NCI-H2029 (cell line): ENCODE results near the gene MRRF.
"Not testable (repeated sequence)": the region's sequence is repeated elsewhere in the genome, so short reads cannot be mapped to it uniquely, and the experiment has no call there.

Experiments used
- DNase-seq: peaks from one replicate; lab custom pipeline; 2025; lab: John Stamatoyannopoulos, UW

The MRRF gene

DNA sequence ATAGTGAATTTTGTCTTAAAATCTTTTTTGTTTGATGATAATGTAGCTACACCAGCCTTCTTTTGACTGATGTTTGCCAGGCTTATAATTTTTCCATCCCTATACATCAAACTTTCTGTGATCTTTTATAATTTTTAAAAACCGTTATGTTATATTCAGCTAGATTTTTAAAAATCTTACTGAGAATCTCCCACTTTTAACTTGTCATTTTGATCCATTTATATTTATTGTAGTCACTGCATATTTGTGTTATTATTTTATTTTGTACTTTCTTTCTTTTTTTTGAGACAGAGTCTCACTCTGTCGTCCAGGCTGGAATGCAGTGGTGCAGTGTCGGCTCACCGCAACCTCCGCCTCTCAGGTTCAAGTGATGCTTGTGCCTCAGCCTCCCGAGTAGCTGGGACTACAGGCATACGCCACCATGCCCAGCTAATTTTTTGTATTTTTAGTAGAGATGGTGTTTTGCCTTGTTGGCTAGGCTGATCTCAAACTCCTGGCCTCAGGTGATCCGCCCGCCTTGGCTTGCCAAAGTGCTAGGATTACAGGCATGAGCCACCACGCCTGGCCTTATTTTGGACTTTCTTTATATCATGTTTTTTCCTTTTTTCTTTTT, 12.7 kb downstream of the MRRF start:
- no peak for DNase-seq

DNA sequence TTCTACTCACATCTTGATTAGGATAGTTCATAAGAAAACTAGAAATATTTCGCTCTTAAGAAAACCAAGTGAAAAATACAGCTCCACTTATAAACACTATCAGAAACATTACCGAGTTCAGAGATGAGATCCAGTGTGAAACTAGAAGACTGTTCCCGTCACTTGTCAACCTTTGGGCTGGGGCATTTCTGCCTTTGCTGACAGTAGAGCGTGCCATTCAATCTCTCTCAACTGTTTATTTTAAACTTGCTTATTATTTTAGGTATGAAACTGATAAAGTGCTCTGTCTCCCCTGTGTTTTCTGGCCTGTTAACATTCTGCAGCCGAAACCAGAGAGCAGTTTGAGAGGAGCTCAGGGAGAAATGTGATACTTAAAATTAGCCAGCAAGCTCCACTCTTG, 16.7 kb downstream of the MRRF start:
- DNase-seq, result no peak

DNA sequence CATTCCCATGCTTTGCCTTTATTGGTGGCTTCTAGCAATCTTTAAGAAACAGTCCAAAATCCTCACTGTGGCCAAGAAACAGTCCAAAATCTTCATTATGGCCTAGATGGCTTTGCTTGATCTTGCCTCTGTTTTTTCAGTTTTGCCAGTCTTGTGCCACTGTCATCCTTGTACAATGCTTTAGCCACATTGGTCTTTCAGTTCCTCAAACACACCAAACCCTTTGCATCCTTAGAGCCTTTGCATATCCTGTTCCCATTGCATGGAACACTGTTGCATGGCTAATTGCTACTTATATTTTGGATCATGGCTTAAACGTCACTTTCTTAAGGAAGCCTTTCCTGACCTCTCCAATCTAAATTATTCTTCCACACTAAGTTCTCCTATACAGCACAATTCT, 22.1 kb downstream of the MRRF start:
- no peak for DNase-seq

DNA sequence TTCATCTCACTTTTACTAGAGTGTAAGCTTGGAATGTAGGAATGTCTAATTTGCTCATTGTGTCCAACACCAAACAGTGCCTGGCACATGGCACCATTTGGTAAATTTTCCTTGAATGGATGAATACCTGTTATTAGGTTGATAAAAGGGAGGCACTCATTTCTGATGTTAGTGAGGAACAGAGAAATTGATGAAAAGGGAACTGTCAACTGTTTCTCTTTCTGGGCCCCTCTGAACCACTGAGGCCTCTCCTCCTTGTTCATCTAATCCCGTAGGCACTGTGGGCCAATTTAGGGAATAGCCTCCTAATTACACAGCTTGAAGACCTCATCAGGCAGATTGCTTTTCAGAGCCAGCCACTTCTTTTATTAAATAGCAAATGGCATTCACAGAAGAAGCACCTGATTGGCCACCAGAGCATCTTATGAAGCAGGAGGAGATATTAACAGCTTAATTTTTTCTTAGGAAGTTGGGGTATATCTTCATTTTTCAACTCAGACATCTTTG, 22.6 kb downstream of the MRRF start:
- DNase-seq, result no peak

DNA sequence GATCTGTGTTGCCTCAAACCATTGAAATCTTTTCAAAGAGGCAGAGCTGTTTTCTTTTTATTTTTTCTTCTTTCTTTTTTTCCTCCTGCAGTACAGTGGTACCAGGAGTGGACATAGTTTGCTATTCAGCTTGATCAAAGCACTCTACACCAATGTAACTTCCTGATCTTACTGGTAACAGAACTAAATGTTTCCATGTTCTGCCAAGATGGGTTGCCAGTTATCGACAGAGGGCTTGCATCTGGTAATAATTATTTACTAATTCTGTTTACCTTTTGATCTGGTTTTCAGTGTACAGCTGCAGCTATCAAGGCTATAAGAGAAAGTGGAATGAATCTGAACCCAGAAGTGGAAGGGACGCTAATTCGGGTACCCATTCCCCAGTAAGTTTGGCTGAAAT, 26.8 kb downstream of the MRRF start:
- DNase-seq, result no peak

DNA sequence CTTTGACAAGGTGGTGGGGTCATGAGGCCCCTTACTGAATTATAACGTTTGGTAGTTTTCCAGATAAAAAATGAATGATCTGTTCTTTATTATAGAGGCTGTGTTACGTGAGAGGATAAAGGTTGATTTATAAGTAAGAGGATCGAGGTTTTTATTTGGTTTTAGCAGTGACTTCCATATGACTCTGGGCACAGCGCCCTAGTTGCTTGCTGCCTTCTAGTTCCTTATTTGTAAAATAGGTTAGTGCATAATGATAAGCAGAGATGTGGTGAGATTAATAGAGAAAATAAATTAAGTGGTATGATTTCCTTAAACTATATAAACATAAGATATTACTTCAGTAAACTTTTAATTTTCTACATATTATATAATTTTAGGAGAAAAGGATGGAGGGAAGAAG, 29.8 kb downstream of the MRRF start:
- DNase-seq, result no peak

DNA sequence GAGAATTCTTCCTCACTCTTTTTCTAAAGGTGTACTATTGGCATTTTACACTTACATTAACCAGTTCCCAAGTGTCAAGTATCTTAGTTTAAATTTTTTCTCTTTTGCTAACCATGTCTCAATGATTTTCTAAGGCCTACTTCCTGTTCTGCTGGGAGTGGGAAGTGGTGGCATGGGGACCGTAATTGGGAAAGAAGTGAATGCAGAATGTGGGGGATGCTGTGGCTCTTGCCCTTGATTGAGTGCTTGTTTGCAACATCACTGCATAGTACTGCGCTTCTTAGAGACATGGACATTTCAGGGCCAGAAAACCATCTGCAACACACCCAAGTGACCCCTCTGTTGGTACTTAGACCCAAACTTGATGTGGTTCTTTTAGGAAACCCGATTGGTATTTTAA, 32.8 kb downstream of the MRRF start:
- no peak for DNase-seq

DNA sequence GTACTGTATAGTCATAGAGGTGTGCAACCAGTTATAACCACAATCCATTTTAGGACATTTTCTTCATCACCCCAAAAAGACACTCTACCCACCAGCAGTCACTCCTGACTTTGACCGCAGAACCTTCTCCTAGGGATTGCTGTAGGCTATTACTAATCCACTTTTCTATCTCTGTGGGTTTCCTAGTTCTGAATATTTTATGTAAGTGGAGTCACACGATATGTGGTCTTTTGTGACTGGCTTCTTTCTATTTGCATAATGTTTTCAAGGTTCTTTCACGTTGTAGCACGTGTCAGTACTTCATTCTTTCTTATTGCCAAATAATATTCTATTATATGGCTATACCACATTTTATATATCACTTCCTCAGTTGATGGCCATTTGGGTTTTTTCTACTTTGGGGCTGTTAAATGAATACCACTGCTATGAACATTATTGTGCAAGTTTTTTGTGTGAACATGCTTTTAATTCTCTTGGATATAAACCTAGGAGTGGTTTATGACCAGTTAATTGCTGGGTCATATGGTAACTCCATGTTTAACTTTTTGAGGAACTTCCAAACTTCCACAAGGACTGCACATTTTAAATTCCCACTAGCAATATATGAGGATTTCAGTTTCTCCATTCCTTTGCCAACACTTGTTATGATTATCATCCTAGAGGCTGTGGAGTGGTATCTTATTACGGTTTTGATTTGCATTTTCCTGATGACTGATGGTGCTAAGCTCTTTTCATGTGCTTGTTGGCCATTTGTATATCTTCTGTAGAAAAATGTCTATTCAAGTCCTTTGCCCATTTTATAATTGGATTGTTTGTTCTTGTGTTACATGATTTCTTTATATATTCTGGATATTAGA, 37.8 kb downstream of the MRRF start:
- DNase-seq, result no peak

DNA sequence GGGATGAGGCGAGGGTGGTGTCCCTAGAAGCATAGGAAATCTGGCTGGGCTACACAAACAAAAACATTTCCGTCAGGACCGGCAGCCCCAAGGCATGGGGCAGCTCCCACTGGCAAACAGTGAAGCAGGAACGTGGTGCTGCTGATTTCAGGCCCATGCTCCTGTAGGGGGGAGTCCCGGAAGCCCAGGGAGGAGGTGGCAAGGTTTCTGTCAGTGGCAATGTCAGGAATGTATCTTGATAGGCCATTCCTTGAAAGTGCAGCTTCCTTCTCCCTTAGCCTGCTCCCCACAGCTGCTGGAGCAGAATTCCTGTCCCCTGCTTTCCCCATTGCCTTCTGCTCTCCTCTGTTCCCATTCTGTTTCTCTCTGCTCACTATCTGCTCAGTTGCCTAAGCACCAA, 42.4 kb downstream of the MRRF start:
- DNase-seq, result no peak

DNA sequence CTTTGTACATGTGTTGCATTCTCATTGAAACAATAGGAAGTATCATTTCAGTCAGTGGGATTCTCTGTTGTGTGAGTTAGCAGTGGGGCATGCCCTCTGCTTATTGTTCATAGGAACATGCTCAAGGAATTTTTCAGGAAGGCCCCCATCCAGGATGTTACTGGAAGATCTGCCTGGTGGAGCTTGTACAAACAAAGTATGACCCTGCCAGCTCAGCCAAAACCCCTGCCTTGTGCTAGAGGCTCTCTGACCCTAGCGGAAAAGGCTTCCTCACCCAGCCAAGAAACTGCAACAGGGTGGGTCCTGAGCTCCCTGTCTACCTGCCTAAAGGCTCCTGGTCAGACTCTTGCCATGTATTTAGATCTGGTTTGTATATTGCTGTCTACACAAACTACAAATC, 43.2 kb downstream of the MRRF start:
- no peak for DNase-seq

DNA sequence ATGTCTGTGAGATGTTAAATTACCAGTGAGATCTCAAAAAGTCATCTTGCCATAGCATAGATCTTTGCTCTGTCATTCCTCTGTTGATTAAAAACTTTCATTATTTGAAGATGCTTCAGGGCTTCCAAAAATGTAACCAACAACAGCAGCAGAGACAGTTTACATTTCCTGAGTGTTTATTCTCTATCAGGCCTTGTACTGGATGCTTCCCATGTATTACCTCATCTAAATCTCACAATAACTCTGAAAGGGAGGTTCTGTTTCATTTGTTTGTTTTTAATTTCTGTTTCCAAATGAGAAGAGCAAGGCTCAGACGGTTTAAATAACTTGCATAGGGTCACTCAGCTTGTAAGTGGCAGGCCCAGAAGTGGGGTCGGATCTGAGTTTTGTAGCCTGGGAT, 45.2 kb downstream of the MRRF start:
- DNase-seq, result no peak

DNA sequence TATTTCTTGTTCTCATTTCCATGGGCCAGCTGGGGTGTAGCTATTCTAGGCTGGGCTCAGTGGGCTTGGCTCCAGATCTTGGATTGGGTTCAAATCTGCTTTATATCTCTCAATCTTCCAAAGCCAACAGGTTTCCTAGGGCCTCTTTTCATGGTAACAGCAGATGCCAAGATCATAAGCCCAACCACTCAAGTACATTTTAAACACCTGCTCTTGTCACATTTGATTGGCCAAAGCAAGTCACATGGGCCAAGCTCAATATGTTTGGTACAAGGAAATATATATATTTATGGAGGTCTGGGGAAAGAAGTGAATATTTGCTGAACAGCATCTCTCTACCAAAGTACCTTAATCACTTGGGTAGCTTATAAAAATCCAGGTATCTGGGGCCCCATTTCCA, 49.5 kb downstream of the MRRF start:
- DNase-seq, result peak; percentile 45

DNA sequence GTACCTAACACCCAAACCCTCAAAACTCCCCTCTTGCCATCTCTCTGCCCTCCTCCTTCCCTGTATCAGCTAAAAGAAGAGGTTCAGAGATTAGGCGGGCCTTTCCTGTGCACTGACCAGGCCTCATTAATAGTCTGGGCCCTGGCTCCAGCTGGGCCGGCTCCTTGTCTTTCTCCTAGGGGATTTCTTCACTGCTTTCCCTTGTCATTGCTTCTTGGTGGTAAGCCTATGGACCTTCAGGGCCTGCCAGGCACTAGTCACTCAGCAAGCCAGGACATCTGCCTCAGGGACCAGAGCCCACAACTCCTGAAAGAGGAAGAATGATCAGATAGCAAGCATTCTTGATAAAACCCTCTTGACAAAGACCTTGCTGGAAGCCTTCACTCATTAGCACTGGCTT, 50.9 kb downstream of the MRRF start:
- DNase-seq, result no peak

DNA sequence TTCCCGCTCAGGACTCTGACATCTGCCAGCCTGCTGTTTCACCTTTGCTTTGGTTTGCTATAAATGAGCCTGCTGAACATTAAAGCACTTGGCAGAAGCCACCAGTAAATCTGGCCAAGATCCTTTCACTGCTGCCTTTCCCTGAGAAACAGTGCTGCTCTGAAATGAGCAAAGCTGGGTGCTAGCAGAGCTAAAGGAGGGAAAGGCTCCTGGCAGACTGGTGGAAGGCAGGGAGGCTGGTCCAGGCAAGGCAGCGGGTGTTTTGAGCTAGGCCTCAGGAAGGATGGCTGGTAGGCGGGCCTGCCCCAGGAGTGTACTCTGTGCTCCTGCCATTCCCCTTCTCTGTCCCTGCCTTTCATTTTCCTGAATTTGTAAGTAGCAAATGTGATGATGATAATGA, 53.6 kb downstream of the MRRF start:
- DNase-seq, result no peak

DNA sequence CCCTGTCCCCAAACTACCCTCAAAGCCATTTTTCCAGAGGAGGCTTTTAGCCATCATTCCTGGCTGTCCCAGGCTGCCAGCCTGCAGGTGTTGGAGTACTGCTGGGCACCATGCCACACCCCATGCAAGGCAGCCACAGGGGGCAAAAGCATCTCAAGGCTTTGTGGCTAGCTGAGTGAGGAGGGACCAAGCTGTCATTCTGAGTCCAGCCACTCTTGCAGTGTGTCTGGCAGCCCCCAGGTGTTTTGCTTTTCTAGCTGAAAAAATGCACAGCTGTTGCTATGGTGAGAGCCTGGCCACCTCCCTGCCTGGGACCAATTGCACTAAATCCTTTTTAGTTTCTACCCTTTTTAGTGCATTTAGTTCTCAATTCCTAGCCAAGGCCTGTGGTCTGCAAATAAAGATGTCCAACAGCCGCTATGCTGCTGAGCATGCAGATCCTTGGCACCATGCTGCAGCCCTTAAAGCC, 55.8 kb downstream of the MRRF start:
- DNase-seq, result peak; percentile 10

DNA sequence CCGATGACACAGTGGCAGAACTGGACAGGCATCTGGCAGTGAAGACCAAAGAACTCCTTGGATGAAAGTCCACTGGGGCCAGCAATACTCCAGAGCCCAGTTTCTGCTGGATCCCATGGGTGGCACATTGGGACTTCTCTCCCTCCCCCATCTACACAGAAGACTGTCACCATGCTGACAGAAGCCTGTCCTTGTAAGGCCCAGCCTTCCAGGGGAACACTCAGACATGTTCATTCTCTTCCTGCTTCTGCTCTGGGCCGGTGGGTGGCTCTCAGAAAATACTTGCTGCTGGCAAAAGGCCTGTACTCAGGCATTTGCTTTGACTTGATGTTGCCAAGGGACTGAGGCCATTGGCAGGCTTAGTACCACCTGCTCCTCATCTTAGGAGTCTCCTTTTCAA, 57.9 kb downstream of the MRRF start:
- no peak for DNase-seq

DNA sequence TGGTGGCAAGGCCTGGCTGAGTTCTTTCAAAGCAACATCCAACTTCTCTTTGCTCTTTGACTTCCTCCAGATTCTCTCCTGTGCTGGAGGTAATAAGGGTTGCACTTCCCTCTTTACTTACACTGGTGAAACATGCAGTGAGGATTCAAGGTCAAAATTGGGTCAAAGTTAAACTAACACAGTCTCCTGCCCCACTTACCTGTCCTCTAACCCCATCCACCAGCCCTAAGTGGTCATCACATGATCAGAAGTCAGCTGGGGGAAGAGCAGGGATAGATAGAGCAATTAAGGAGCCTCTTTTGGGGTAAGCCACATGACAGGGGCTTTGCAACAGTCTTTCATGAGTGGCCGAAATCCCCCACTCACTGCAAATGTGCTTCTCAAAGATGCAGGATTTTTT, 60.0 kb downstream of the MRRF start:
- not testable (repeated sequence) for DNase-seq

DNA sequence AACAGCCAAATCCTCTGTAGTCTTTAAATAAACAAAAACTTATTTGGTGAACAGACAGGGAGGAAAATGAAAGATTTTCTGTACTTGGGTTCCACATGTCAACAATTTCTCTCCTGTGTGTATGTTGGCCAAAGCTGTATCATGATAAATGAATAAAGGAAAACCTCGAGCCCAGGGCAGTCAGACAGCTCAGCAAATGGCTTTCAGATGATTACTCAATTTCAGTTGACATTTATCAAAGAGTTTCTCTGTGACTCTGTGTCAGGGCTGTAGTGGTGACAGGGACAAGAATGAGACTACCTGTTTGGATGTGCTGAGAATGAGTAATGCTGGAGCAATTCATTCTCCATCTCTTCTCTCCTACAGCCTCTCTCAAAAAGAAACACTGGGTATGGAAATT, 60.4 kb downstream of the MRRF start:
- no peak for DNase-seq

DNA sequence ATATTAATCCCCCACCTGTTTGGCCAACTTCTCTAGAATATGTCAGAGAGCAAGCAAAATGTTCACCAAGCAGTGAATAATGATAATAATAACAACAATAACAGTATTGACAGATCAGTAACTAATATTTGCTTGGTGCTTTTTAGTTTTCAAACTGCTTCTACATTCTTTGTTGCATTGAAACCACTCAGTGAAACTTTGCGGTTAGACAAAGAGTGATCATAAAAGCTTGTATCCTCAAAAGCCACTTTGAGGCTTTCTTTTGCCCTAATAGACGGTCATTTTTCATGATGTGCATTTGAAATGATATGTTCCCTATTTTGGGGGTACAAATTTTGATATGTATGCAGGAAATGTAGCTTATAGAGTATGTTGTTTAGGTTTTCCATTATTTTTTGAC, 62.5 kb downstream of the MRRF start:
- no peak for DNase-seq

DNA sequence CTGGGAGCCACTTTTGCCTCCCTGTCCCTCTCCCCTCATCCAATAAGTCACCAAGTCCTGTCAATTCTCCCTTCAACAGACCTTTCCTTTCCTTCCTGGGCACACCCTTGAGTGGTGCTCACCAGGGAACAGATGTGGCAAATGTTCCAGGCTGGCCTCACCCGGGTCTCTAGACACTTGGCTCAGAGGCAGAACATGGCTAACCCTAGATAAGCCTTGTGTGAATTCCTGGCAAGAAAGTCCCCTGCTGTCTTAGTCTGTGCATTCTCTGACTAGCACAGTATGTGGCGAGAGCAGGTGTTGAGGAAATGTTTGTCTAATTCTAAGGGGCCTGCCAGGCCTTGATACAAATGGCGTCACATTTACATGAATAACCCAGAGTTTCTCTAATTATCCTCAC, 64.9 kb downstream of the MRRF start:
- DNase-seq, result no peak

DNA sequence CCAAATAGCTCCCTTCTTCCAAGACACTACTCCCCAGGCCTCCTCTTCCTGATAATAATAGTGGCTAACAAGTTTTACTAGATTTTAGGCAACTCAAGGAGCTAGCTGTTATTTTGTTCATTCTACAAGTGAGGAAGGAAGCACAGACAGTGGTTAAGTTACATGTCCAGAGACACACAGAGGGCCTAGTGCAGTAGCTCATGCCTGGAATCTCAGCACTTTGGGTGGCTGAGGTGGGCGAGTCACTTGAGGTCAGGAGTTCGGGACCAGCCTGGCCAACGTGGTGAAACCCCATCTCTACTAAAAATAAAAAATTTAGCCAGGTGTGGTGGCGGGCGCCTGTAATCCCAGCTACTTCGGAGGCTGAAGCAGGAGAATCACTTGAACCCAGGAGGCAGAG, 65.8 kb downstream of the MRRF start:
- not testable (repeated sequence) for DNase-seq

DNA sequence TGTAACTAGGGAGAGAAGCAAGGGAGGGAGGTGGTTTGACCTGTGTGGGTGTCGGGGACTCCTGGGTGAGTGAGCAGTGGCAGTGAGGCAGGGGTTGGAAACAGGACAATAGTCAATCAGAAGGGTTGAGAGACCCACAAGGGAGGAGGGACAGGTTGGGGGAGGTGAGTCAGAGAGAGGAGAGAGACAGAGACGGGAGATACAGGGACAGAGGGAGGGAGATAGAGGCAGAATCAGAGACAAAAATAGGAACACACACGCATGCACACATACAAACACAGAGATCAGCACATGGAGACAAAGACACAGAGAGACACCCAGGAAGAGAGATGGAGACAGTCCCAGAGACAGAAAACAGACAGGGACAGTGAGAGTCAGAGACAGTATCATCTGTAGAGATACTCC, 66.8 kb downstream of the MRRF start:
- DNase-seq, result no peak

DNA sequence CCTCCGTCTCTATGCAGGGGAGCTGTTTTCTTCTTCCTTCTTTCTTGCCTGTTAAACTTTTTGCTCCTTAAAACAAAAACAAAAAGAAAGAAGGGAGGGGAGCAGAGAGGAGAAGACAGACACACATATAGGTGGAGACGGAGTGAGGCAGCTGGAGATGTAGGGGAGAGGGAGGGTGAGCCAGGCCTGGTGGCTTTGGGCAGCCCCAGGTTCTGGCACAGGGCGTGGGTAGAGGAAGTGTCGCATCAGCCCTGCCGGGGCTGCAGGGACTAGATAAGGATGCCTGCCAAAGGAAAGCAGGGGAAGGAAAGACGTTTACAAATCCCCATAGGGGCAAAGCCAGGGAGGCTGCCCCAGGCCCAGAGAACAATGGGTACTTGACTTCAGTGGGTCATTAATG, 67.4 kb downstream of the MRRF start:
- DNase-seq, result no peak

DNA sequence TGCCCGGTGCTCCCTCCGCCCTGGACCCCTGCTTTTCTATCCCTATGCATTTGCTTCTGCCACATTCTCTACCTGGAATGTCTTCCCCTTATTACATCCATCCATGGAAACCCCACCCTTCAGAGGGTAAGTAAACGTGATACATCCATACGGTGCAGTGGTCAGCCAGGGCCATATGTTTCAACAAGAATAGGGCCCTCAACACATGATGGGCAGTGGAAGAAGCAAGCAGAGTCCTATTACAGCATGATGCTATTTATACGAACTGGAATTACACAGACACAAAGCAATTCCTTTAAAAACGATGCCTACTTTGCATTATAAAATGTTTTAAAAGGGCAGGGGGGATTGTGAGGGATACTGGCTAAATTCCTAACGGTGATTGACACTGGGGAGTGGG, 68.0 kb downstream of the MRRF start:
- no peak for DNase-seq
